Psoas muscle (tissue), 8 donors: ENCODE measurements around the gene CHCHD6. TPM values are rescaled to one million over a fixed set of nuclear protein-coding genes. Genes with fewer than 3 reads are reported as not detected.

Experiments used
- ATAC-seq, 4 donors: fragments of 200-7000 bp; cut with Tn5 transposase; one replicate each; pipeline ENCODE4 v1.9.1; 2020; ENCODE audit warnings: moderate library complexity in 3 of 4, mild to moderate bottlenecking in 2 of 4
- DNase-seq, 2 donors: peaks; one replicate each; pipeline ENCODE4 v3.0.0-alpha.2; 2020
- H3K27ac ChIP-seq: fragments of 200-600 bp; one replicate; pipeline ENCODE4 v1.8.0; 2022
- H3K27me3 ChIP-seq, 3 donors: fragments of 200-600 bp in 1 of 3; one replicate each; pipeline versions ENCODE4 v1.6.1 to v1.8.0; 2013 to 2022; ENCODE audit warnings: low read length in 2 of 3, mild to moderate bottlenecking in 2 of 3, moderate library complexity in 1 of 3; ENCODE audit not compliant: insufficient read depth in 3 of 3
- H3K36me3 ChIP-seq, 2 donors: fragments of 200-600 bp in 1 of 2; one replicate each; pipeline versions ENCODE4 v1.6.1 to v1.8.0; 2013 to 2022; ENCODE audit warnings: low read depth in 1 of 2, mild to moderate bottlenecking in 1 of 2, moderate library complexity in 1 of 2; ENCODE audit not compliant: insufficient read depth in 1 of 2
- H3K4me1 ChIP-seq: fragments of 200-600 bp; one replicate; pipeline ENCODE4 v1.8.0; 2022
- H3K4me3 ChIP-seq: fragments of 200-600 bp; one replicate; pipeline ENCODE4 v1.8.0; 2022; ENCODE audit warnings: mild to moderate bottlenecking
- H3K9me3 ChIP-seq: fragments of 200-600 bp; one replicate; pipeline ENCODE4 v1.8.0; 2022
- CTCF ChIP-seq: fragments of 200-600 bp; IDR thresholded peaks from one replicate; pipeline ENCODE4 v1.8.0; 2022; ENCODE audit warnings: antibody characterized with exemption
- WGBS, 3 donors: extraction: QIAGEN DNeasy Blood & Tissue Kit; methylation state at CpG; one replicate each; pipeline versions ENCODE4 v1.1.6 to v1.1.7; 2013; 5-methylcytosine and 5-hydroxymethylcytosine counted together
- intact Hi-C, 2 donors: fragments of 100-400 bp; cut with DNase I; formaldehyde crosslinking; loops; one replicate each; pipeline versions ENCODE4 v1.11.0 to v1.14.2; 2022
- polyA plus RNA-seq, 3 donors: library from polyadenylated mRNA; stranded (reverse); fragments of 200-250 nt; gene quantifications; one replicate each; pipeline ENCODE4 v1.2.3, GENCODE V29; 2013
- total RNA-seq, 4 donors: library from RNA; stranded (reverse); fragmentation: NEBNext Ultra II Directional in 2 of 4; extraction: Animal tissue kit (Norgen Biotek cat#: 25700) in 2 of 4; gene quantifications; one replicate each; pipeline versions ENCODE4 v1.2.1 to v1.2.4, GENCODE V29; 2021 to 2023
- donor health status: healthy with polysubstance abuse.
- donor health status: DM: no; HTN: no; CAD: no; lungs with moderate emphysema.
- donor health status: Bipolar disorder and iron deficiency.
- donor health status: healthy.
- donor health status: DM: yes; HTN: yes; CAD: no.
- donor health status: DM: no; HTN: no; CAD: no.
- donor health status: DM: no; HTN: no; CAD: no.
- donor health status: DM: yes; HTN: yes; CAD: no.

Gene CHCHD6
- total and polyA plus RNA-seq, 7 donors: 2.4 to 13.8 (median 3.5) TPM

- H3K4me3 ChIP-seq: no peak overlapping the region
- no peaks in the 10 kb centered on the region for H3K4me1 ChIP-seq
- 92 to 96% (median 94%) methylated on average over 10 of the region's 10 CpGs for WGBS, 3 donors
- no peak for ATAC-seq
- DNase-seq: no peak
- no peak for TF ChIP-seq CTCF
- H3K27ac ChIP-seq: no peak overlapping the region
- intact Hi-C loops: no loop called here
- H3K9me3 ChIP-seq: no peaks in the 10 kb centered on the region
- no peaks in the 10 kb centered on the region for H3K27me3 ChIP-seq
- H3K36me3 ChIP-seq: no peaks in the 10 kb centered on the region
Measured at GRCh38 chr3:126721246-126721645, 17.2 kb downstream of the CHCHD6 start.

- 97 to 100% (median 99%) methylated on average over 2 of the region's 2 CpGs for WGBS, 3 donors
- DNase-seq (no peak), ATAC-seq (no peak)
- H3K27me3 ChIP-seq: no peaks in the 10 kb centered on the region
- H3K4me3 ChIP-seq: no peak overlapping the region
- no peaks in the 10 kb centered on the region for H3K4me1 ChIP-seq
- intact Hi-C loops: no loop called here
- H3K9me3 ChIP-seq: no peaks in the 10 kb centered on the region
- TF ChIP-seq CTCF: no peak
- H3K36me3 ChIP-seq: peaks cover 0 to 12% of the 10 kb centered on the region in 2 donors
- H3K27ac ChIP-seq: no peak overlapping the region
Measured at GRCh38 chr3:126723237-126723636, 19.2 kb downstream of the CHCHD6 start.

- H3K27me3 ChIP-seq: no peaks in the 10 kb centered on the region
- no peak for ATAC-seq
- no peak for DNase-seq
- H3K4me3 ChIP-seq: no peak overlapping the region
- 96 to 100% (median 100%) methylated on average over 1 of the region's 1 CpG for WGBS, 3 donors
- no peak overlapping the region for H3K27ac ChIP-seq
- H3K4me1 ChIP-seq: no peaks in the 10 kb centered on the region
- no peaks in the 10 kb centered on the region for H3K9me3 ChIP-seq
- intact Hi-C loops: no loop called here
- H3K36me3 ChIP-seq: peaks cover 0 to 16% of the 10 kb centered on the region in 2 donors
- TF ChIP-seq CTCF: no peak
Measured at GRCh38 chr3:126723801-126724200, 19.8 kb downstream of the CHCHD6 start.

- no peak for TF ChIP-seq CTCF
- intact Hi-C loops: no loop called here
- Histone ChIP-seq H3K27me3 (no peaks in the 10 kb centered on the region), H3K27ac (no peak overlapping the region), H3K36me3 (peaks cover 0 to 28% of the 10 kb centered on the region in 2 donors), H3K4me1 (no peaks in the 10 kb centered on the region), H3K9me3 (no peaks in the 10 kb centered on the region), H3K4me3 (no peak overlapping the region)
- ATAC-seq: no peak
- DNase-seq: no peak
- WGBS, 3 donors: 93 to 100% (median 95%) methylated on average over 1 of the region's 1 CpG
Measured at GRCh38 chr3:126728680-126729079, 24.6 kb downstream of the CHCHD6 start.

GRCh38 chr3:126730376-126730775, 26.3 kb downstream of the CHCHD6 start:
- DNase-seq (no peak), ATAC-seq (no peak)
- Histone ChIP-seq H3K27ac (no peak overlapping the region), H3K36me3 (peaks cover 0 to 34% of the 10 kb centered on the region in 2 donors), H3K4me3 (no peak overlapping the region), H3K27me3 (no peaks in the 10 kb centered on the region), H3K4me1 (no peaks in the 10 kb centered on the region), H3K9me3 (no peaks in the 10 kb centered on the region)
- TF ChIP-seq CTCF: no peak
- intact Hi-C loops: no loop called here
- 95 to 97% (median 96%) methylated on average over 7 of the region's 7 CpGs for WGBS, 3 donors
